NCI-H2107 treated with DMSO at 0.1 percent for 48 hours (cell line): ENCODE results near the gene RECK.

Experiments
- DNase-seq: peaks from one replicate; lab custom pipeline; 2025; ENCODE audit not compliant: unreplicated experiment; lab: John Stamatoyannopoulos, UW

Gene RECK

GRCh38 chr9:36137392-36138004 lies 100.8 kb downstream of the RECK start:
- no peak for DNase-seq

DNA sequence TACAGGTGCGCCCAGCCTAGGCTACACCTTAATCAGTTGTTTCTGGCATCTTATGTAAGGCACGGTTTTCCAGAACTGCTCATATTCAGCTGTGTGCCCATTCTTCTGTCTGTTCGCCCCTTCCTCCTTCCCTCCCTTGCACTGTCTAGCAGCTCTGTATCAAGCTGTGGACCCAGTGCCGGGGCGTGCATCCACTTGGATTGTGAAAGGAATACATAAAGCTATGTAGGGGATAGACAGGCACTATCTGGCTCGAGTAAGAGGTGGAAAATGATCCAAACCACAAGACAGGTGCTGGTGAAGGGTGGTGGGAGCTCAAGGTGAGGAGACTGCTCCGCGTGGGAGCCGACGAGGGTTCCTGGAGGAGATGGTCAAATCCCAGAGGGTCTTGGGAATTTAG lies 101.8 kb downstream of the RECK start:
- DNase-seq = no peak

GRCh38 chr9:36138901-36139300 lies 102.2 kb downstream of the RECK start:
- DNase-seq = no peak

- DNase-seq = no peak
Measured at GRCh38 chr9:36140086-36141084, 103.7 kb downstream of the RECK start.

DNA sequence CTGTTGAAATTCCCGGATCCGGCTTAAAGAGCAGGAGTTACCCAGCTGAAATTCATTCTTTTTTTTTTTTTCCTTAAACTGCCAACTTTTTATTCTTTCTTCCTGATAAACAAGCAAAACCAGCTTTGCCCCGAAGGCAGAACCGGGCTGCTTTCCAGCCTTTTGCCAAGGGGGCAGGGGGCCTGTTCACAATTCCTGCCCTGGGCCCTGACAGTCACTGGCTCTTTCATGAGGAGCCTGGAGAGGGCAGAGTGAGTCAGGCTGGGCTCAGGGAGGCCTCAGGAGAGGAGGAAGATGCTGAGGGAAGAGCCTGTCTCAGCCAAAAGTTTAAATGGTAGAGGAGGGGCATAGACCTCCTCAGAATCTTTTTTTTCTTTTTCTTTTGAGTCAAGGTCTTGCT lies 104.6 kb downstream of the RECK start:
- no peak for DNase-seq

GRCh38 chr9:36141761-36142160 lies 105.0 kb downstream of the RECK start:
- no peak for DNase-seq

- no peak for DNase-seq
Measured at GRCh38 chr9:36142510-36143244, 106.0 kb downstream of the RECK start.

DNA sequence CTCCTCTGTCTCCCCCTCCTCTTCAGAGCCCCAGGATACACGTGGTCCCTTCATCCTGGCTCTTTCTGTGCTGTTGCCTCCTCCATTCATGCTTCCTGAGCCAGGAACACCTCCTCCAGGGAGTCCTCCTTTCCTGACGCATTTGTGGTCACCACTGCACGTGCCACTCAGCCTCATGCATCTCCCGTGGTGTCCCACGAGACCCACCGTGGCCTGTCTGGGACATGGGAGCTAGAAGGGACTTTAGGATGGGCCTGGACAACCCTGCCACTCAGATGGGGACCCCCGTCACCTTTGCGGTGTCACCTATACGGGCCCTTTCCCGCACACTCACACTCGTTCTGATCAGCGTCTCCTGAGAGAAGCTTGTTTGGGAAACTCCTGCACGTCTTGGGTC lies 106.5 kb downstream of the RECK start:
- no peak for DNase-seq

GRCh38 chr9:36144309-36145232 lies 107.9 kb downstream of the RECK start:
- DNase-seq = no peak

DNA sequence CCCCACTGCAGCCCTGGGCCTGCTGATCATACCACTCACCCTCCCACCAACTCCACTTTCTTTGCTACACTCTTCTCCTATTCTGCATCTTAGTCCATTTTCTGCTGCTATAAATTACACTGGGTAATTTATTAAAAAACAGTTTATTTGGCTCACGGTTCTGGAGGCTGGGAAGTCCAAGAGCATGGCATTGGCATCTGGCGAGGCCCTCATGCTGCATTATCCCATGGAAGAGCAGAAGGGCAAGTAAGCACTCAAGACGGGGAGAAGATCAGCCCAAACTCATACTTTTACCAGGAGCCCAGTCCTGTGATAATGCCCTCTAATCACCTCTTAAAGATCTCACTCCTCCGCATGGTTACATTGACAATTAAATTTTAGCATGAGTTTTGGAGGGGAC lies 109.3 kb downstream of the RECK start:
- DNase-seq = no peak

DNA sequence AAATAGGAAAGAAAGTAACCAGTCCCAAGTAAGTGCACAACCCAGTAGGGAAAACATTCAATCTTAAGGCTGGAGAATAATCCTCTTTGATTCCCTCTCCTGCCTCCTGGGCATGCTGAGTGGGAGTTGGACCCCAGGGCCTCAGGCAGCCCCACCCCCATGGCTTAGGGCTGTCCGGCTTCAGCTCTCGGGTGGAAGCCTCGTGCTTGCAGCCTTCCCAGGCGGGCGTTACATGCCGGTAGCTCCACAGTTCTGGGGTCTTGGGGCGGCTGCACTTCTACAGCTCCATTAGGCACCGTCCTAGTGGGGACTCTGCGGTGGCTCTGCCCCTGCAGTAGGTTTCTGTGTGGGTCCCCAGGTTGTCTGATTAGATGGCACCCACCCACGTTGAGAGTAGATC lies 109.9 kb downstream of the RECK start:
- no peak for DNase-seq

GRCh38 chr9:36147441-36148175 lies 110.9 kb downstream of the RECK start:
- no peak for DNase-seq

GRCh38 chr9:36148311-36149051 lies 111.8 kb downstream of the RECK start:
- no peak for DNase-seq

DNA sequence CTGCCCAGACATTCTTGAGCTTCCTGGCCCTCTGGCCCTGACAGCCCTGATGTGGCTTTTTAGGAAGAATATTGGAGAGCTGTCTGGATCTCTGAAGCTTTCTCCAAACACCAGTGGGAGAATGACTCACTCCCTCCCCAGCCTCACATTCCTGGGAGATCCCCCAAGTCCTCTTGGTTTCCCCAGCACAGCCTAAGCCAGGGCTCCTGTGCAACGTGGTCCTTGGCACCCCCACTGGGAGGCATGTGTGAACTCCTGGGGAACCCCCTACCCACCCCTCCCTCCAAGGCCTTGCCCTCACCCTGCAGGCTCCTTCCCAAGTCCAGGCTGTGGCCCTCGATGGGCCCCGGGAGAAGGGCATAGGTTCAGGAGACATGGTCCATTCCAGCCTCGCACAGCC lies 112.5 kb downstream of the RECK start:
- DNase-seq = no peak

DNA sequence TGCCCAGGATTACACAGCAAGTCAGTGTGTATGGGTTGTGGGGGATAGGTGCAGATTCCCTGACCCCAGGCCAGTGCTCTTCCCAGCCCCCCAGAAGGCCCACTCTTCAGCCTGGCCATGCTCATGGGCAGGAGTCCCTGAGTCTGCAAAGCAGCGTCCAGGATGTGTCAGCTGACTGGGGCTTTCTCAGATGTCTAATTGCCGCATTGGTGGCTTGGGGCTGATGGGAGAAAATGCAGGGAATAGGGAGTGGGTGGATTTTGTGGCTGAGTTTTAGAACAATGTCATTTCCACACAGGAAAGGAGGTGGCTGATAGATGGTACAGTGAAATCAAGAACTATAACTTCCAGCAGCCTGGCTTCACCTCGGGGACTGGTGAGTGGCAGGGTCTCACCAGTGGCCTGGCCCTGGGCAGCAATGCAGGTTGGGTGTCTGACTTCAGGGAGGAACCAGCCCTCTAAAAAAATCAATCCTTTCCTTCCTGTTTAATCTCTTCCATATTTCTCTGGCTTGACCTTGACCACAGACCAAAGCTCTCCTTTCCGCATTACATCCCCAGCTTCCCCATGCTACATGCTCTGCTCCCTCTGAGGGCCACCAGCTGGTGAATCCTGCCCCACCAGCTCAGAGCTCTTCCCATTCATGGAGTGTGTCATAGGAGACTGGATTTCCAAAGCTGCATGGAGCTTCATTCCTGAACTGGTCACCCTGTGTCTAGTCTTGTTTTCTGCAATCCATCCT lies 114.0 kb downstream of the RECK start:
- no peak for DNase-seq

GRCh38 chr9:36151316-36152210 lies 114.8 kb downstream of the RECK start:
- DNase-seq = no peak

GRCh38 chr9:36152741-36153438 lies 116.2 kb downstream of the RECK start:
- no peak for DNase-seq
